PFSK-1 (cell line): Measurements from ENCODE around the gene PHC2.

Experiments used
- POLR2AphosphoS5 ChIP-seq: IDR thresholded peaks from 2 replicates; pipeline ENCODE4 v1.6.1; 2012; ENCODE audit warnings: low read depth, mild to moderate bottlenecking, control low read depth, low read length, moderate library complexity
- TAF1 ChIP-seq: IDR thresholded peaks from 2 replicates; pipeline ENCODE4 v1.6.1; 2012; ENCODE audit warnings: low read length, control low read depth, borderline replicate concordance; ENCODE audit not compliant: insufficient read depth

DNA sequence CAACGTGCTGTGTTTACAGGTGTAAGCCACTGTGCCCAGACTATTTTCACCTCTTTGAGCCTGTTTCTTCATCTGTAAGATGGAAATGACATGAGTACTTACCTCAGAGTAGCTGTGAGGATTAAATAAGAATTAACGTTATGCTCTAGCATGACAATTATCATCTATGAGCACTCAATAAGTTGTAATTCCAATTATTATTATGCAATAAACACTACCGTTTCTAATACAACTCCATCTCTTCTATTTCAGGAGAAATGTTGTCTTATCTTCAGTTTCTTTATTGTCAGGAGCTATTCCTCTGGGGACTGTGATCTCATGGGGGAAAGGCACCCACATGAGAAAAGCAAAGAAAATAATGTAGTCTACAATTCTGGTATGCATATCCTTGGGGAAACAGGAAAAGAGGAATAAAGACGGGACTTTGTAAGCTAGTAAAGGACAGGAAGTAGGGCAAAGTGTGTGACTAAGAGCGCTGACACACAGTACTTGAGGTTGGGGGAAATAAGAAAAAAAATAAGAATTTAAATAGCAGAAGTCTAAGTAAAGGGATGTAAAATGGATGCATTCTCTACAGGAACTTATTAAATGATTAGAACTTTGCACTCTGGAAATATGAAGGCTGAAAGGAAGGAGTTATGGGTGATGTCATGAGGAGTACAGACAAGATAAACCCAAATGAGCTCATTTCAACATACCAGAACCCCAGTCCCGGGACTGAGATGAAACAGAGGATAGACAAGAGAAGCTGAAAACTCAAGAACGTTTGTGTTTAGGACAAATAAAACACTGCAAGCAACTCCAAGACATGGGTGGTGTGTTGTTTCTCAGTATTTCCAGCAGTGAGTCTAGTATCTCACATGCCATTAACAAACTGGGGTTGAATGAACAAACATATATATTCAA, 9.8 kb downstream of the PHC2 start:
- no peak for TF ChIP-seq POLR2AphosphoS5
- TF ChIP-seq TAF1: no peak
